Measurements from ENCODE around the gene ELMOD3. TPM values are rescaled to one million over a fixed set of nuclear protein-coding genes. Genes with fewer than 3 reads are reported as not detected.

The ELMOD3 gene
- total RNA-seq, 1 experiment from 2014 or later = 22.6 TPM

- no peak for DNase-seq (ENCODE audit: low read depth)
Observed at GRCh38 chr2:85440729-85441128, 86.2 kb downstream of the ELMOD3 start.

Other genes starting within 250 kb of the ELMOD3 start
- gene TCF7L1, start 221.4 kb upstream of the ELMOD3 start, total RNA-seq (2014; rRNA removed) = 0.46 and 1.1 TPM in 2 replicates
- gene TGOLN2, start 26.8 kb upstream of the ELMOD3 start, total RNA-seq (2014; rRNA removed) = 114 and 115 TPM in 2 replicates
- gene RETSAT, start 241 bp upstream of the ELMOD3 start, total RNA-seq (2014; rRNA removed) = 52.3 and 61.3 TPM in 2 replicates
- 156 and 172 TPM in 2 replicates for gene CAPG, start 55.6 kb downstream of the ELMOD3 start, total RNA-seq (2014; rRNA removed)
- gene SH2D6, start 63.9 kb downstream of the ELMOD3 start, total RNA-seq (2014; rRNA removed) = 5.9 and 8.0 TPM in 2 replicates
- gene MAT2A, start 184.4 kb downstream of the ELMOD3 start, total RNA-seq (2014; rRNA removed) = 420 and 517 TPM in 2 replicates
- 115 and 134 TPM in 2 replicates for gene GGCX, start 206.7 kb downstream of the ELMOD3 start, total RNA-seq (2014; rRNA removed)
- gene VAMP8, start 222.8 kb downstream of the ELMOD3 start, total RNA-seq (2014; rRNA removed) = 21.2 and 27.1 TPM in 2 replicates
- gene VAMP5, start 229.7 kb downstream of the ELMOD3 start, total RNA-seq (2014; rRNA removed) = 111 and 146 TPM in 2 replicates
- 235 and 236 TPM in 2 replicates for gene RNF181, start 241.0 kb downstream of the ELMOD3 start, total RNA-seq (2014; rRNA removed)
- 18.9 and 24.4 TPM in 2 replicates for gene TMEM150A, start 247.9 kb downstream of the ELMOD3 start, total RNA-seq (2014; rRNA removed)

Data from LHCN-M2 (cell line).